GM18873 (cell line): ENCODE data around the gene FHIT.

Source experiments
- ATAC-seq: cut with Tn5 transposase; IDR thresholded peaks from one replicate; pipeline ENCODE4 v1.9.1; 2021; ENCODE audit warnings: mild to moderate bottlenecking, moderate library complexity, moderate number of reproducible peaks; ENCODE audit not compliant: unreplicated experiment, low FRiP score

FHIT gene

GRCh38 chr3:59857589-59858346, 1393.5 kb downstream of the FHIT start:
- peak; percentile 90 for ATAC-seq

GRCh38 chr3:59856934-59857460, 1394.3 kb downstream of the FHIT start:
- no peak for ATAC-seq

GRCh38 chr3:59854061-59854709, 1397.1 kb downstream of the FHIT start:
- ATAC-seq: no peak

- ATAC-seq: no peak
These were observed 1400.8 kb downstream of the FHIT start for GRCh38 chr3:59850417-59850816.

DNA sequence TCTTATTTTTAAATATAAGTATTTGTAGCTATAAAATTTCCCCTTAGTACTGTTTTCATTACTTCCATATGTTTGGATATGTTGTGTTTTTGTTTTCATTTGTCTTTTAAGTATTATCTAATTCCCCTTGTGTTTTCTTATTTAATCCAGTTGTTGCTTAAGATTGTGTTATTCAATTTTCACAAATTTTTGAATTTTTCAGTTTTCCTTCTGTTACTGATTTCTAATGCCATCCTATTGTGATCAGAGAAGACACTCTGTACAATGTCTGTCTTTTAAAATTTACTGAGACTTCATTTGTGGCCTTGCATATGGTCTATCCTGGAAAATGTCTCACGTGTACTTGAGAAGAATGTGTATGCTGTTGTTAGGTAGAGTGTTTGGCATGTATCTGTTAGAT, 1405.9 kb downstream of the FHIT start:
- ATAC-seq: no peak

GRCh38 chr3:59843821-59844220, 1407.4 kb downstream of the FHIT start:
- ATAC-seq: no peak

DNA sequence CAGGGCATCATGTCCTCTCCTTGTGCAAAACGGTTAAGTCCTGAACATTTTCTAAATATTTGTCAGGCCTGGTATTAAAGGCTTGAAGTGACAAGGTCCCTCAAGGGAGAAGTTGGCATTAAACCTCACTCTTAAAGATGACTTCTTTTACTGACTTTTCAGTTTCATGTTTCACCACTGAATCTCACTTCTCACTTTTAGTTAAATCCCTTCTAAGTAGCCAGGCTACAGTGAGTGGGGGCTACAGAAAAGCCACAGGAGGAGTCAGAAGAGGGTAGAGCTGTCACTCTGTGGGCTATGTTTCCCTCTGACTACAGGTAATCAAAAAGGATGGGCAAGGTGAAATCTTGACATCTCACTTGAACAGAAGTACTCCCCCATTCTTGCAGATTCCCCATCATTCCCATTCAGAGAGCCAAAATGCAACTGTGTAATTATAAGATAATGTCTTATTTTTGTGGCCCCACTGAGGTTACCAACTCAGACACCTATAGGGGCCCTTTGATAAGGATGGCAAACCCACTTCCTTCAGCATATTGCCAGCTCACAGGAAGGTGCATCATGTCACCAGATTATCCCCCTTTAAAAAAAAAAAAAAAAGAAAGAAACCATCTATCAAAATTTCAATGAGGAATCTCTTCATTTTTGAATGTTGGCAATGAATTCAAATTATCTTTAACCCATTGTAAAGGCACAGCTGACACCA, 1411.3 kb downstream of the FHIT start:
- ATAC-seq: peak; percentile 96

GRCh38 chr3:59839283-59839682, 1412.0 kb downstream of the FHIT start:
- no peak for ATAC-seq

DNA sequence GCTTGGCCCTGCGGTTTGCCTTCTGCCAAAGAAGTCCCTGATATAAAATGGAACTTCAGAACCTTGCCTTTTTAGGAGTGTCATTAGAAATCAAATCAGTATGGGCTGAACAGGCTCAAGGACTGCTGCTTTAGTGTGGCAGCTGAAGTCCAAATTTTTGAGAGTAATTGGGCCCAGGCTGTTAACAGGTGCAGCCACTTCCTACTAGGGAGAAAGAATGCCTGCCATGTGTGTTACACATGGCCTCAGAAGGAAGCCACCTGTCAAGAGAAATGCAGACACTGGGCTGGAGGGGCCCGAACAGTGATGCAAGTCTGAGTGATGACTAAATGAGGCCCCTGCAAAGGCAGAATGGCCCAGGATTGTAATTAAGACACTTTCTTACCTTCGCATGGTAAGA, 1414.7 kb downstream of the FHIT start:
- ATAC-seq: no peak

- no peak for ATAC-seq
These were observed 1418.5 kb downstream of the FHIT start for GRCh38 chr3:59832702-59833101.

DNA sequence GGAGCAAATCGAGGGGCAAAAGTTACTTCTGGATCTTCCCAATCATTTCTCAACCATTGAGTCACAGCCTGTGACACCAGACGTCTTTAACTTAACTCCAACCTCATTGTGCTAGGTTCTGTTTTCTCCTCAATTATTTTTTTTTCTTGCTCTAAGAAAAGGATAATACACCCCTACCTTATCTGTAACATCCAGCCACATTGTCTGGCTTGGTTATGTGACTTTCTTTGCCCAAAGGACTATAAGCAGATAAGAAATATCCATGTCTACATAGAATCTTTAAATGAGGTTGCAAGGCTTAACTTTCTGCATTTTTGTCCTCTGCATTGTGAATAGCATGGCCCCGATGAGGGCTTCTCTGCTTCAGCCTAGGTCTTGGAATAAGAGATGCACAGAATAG, 1419.0 kb downstream of the FHIT start:
- ATAC-seq: no peak

GRCh38 chr3:59831394-59831793, 1419.9 kb downstream of the FHIT start:
- no peak for ATAC-seq

DNA sequence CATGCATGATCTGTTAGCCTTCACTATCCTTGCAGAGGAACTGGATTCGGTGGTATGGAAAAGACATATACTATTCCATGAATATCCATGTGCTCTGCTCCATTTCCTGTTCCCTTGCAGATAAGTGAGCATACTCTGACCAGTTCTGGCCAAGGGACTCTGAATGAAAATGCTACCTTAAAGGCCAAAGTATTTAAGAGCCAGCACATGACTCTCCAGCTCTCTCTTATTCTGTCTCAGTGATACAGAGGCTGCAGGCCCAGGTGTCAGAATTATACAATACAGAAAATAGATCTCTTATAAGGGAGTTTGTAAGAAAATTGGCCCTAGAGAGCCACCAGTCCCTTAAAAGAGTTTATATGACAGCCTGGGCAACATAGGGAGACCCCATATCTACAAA, 1421.7 kb downstream of the FHIT start:
- no peak for ATAC-seq

DNA sequence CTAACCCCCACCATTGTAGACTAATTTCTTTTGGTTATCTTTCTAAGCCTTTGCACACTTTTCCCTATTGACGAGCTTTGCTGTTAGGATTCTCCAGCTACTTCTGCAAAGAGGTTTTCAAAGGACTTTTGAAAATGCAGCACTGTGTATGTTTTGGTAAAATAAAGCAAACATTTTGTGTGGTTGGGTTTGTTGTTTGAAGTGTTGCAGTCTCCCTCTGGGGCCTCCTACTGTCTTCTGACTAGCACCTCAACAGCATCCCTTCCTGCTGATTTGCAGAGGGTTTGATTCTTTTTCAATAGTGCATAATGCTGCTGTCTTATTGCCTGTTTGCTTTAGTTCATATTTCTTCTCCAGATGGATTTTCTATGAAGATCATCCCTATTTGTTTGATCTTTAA, 1426.4 kb downstream of the FHIT start:
- no peak for ATAC-seq

DNA sequence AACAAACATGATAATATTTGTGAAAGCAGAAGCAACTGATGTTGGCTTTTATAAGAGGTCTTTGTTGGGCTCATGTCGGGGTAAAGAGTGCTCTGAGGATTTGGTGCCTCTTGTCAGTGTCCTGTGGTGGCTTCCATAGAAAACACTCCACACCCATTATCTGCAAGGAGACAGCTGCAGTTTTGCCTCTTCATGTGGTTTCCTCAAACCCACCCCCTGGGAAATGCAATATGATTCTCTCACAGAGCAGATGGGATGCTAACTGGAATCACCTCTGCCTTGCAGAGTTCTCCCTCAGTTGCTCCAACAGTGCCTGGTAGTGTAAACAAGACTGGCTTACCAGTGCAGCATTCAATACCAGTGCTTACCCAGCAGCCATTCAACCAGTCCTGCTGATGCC, 1430.0 kb downstream of the FHIT start:
- no peak for ATAC-seq

DNA sequence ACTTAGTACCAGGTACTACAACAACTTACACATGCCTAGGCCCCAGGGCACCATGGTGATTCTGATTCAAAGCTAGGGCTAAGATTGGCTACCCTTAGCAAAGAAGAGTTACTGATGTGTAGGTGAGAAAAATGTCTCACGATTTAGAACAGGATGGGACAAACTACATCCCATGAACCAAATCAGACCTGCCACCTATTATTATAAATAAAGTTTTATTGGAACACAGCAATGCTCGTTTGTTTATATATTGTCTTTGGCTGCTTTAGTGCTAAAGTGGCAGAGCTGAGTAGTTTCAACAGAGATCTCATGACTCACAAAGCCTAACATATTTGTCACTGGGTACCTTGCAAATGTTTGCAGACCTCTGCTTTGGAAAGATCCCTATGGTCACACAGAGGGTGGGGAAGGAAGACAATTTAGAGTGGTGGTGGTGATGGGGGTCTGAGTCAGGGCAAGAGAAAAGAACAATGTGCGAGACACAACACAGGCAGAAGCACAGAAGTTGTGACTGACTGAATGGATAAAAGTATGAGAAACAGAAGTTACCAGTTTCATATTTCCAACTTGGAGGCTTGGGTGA, 1430.8 kb downstream of the FHIT start:
- ATAC-seq: no peak

DNA sequence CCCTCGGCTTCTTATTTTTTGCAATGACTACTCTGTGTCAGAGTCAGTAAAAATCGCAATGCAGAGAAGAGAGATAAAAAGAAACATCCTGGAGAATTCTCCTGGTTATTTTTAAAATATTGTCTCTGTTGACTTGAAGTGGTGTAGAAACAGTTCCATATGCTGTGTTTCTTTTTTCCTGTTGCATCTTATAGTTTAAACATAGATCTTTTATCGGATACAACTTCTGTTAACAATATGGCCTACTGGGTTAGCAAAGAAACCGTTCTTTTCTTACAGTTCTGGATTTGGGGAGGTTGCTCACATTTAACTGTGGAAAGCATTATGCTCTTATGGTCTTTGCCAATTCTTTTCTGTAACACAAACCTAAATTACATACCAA, 1432.3 kb downstream of the FHIT start:
- ATAC-seq: no peak

DNA sequence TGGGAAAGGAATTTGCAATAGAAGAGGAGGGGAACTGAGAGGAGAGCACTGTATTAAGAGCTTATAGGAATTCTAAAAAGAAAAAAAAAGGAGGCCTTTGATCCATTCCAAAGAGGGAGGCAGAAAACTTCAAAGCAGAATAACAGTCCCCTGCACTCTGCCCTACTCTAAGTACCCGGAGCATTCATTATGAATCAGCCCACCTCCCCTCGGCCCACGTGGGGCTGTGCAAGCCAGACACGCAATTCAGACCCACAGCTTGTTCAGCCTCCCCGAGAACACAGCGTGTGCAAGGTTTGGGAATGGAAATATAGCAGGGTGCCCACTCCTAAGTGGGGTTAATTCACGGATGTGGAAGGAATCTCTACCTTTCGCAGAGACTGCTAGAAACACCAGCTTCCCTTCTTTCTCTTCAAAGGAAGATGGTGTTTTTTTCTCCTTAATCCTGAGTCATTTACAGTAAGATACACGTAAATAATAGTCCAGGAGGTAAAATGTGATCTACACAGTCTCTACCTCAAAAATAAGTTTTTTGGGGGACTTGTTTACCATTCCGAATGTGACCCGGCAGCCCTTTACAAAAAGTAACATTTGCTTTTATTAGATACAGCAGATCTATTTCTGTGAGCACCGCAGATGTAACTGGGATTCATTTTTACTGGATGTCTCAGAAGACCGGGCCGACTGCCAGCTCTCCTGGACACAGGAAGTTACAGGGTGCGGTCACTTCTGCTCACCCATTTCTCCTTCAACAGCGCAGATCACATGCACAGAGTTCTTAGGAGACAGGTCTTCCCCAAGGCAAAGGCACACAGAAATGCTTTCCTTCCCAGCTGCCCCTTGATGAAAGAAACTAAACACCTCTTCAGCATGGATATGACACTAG, 1433.0 kb downstream of the FHIT start:
- ATAC-seq: no peak

DNA sequence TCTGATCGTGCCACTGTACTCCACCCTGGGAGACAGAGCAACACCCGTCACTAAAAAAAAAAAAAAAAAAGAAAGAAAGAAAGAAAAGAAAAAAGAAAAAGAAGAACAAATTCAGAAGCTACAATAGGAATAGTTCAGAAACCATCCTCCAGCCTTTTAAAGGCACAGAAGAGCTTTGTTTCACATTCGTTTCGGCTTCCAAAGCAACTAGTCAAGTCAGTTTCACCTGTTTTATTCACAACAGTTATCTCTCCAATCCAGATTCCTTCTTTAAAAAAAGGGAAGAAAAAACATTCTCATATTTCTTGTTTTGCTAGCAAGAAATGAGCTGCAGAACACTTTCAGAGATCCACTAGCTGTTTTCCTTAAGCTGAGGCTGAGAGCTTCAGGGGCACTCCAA, 1433.7 kb downstream of the FHIT start:
- ATAC-seq: no peak

DNA sequence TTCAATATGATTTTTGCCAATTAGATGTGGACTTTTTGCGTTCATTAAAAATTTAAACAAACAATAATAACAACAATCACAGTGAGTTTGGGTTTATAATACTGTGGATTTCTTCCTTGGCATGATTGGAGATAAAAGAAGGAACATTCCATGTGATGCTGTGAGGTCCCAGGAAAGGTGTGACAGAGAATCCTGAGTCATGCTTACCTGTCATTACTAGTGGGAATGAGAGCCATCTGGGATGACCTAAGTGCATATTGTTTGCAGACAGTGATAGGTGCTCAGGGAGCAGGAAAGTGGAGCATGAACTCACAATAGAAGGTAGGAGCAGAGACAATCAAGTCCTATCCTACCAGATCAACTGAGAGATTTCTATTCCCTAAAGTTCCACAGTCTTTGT, 1434.9 kb downstream of the FHIT start:
- no peak for ATAC-seq
